Thoracic aorta (tissue), 2 donors: ENCODE data around the gene MYO15B. TPM values are rescaled to one million over a fixed set of nuclear protein-coding genes. Genes with fewer than 3 reads are reported as not detected.

Experiments used
- ATAC-seq: fragments of 150-250 bp; one replicate; pipeline ENCODE4 v1.8.0; 2017; ENCODE audit warnings: low read depth; ENCODE audit not compliant: insufficient number of reproducible peaks, low FRiP score
- DNase-seq: peaks from one replicate; pipeline ENCODE4 v3.0.0-alpha.2; 2020; ENCODE audit warnings: low spot score
- H3K27ac ChIP-seq, 2 donors: fragments of 200-600 bp; sonication (generic); 1 replicate in 1 of 2; 2 replicates in 1 of 2; pipeline ENCODE4 v1.5.1; 2016; ENCODE audit warnings: mild to moderate bottlenecking in 2 of 2, moderate library complexity in 2 of 2
- H3K27me3 ChIP-seq: fragments of 200-600 bp; sonication (generic); replicated peaks from 2 replicates; pipeline ENCODE4 v1.6.0; 2016; ENCODE audit warnings: mild to moderate bottlenecking; ENCODE audit not compliant: insufficient read depth
- H3K36me3 ChIP-seq: fragments of 200-600 bp; sonication (generic); one replicate; pipeline ENCODE4 v1.5.1; 2016
- H3K4me1 ChIP-seq, 2 donors: fragments of 200-600 bp; sonication (generic); 1 replicate in 1 of 2; 2 replicates in 1 of 2; pipeline versions ENCODE4 v1.5.1 to v1.6.0; 2016; ENCODE audit warnings: low read depth in 2 of 2, mild to moderate bottlenecking in 1 of 2; ENCODE audit not compliant: control insufficient read depth in 1 of 2
- H3K4me3 ChIP-seq: fragments of 200-600 bp; sonication (generic); 2 replicates; pipeline ENCODE4 v1.5.1; 2016; ENCODE audit warnings: mild to moderate bottlenecking
- H3K9me3 ChIP-seq: fragments of 200-600 bp; sonication (generic); 2 replicates; pipeline ENCODE4 v1.5.1; 2016
- CTCF ChIP-seq: fragments of 200-600 bp; sonication (generic); IDR thresholded peaks from one replicate; pipeline ENCODE4 v1.5.1; 2019; ENCODE audit warnings: antibody characterized with exemption
- total RNA-seq, 2 donors: library from RNA; depleted of rRNA; stranded (reverse); fragments of >200 nt; gene quantifications; one replicate each; pipeline versions ENCODE4 v1.1.0 to v1.2.3, GENCODE V29; 2016

Gene MYO15B
- total RNA-seq, 2 donors from 2014 or later: 103 to 151 TPM

GRCh38 chr17:75647921-75648320, 60.3 kb downstream of the MYO15B start:
- no peak overlapping the region for H3K4me3 ChIP-seq
- no peaks in the 10 kb centered on the region for H3K4me1 ChIP-seq
- H3K27me3 ChIP-seq: no peaks in the 10 kb centered on the region
- no peak for ATAC-seq
- no peaks in the 10 kb centered on the region for H3K9me3 ChIP-seq
- TF ChIP-seq CTCF: no peak
- H3K27ac ChIP-seq: no peak overlapping the region
- no peak for DNase-seq
- H3K36me3 ChIP-seq: peaks cover 32% of the 10 kb centered on the region

- no peak overlapping the region for H3K27ac ChIP-seq
- no peak for DNase-seq
- no peaks in the 10 kb centered on the region for H3K27me3 ChIP-seq
- H3K36me3 ChIP-seq: peaks cover 32% of the 10 kb centered on the region
- H3K4me1 ChIP-seq: no peaks in the 10 kb centered on the region
- TF ChIP-seq CTCF: no peak
- no peak overlapping the region for H3K4me3 ChIP-seq
- no peaks in the 10 kb centered on the region for H3K9me3 ChIP-seq
- ATAC-seq: no peak
These were observed 62.1 kb downstream of the MYO15B start for GRCh38 chr17:75649687-75650086.

- Histone ChIP-seq H3K36me3 (peaks cover 35% of the 10 kb centered on the region), H3K4me3 (no peak overlapping the region), H3K4me1 (no peaks in the 10 kb centered on the region), H3K27me3 (no peaks in the 10 kb centered on the region), H3K9me3 (no peaks in the 10 kb centered on the region), H3K27ac (no peak overlapping the region)
- no peak for DNase-seq
- no peak for ATAC-seq
- no peak for TF ChIP-seq CTCF
These were observed 63.3 kb downstream of the MYO15B start for GRCh38 chr17:75650874-75651273.

- Histone ChIP-seq H3K9me3 (no peaks in the 10 kb centered on the region), H3K27ac (no peak overlapping the region), H3K27me3 (no peaks in the 10 kb centered on the region), H3K36me3 (peaks cover 36% of the 10 kb centered on the region), H3K4me3 (no peak overlapping the region), H3K4me1 (no peaks in the 10 kb centered on the region)
- no peak for TF ChIP-seq CTCF
- DNase-seq (no peak), ATAC-seq (no peak)
These were observed 64.7 kb downstream of the MYO15B start for GRCh38 chr17:75652341-75652740.

GRCh38 chr17:75652934-75653549, 65.4 kb downstream of the MYO15B start:
- no peaks in the 10 kb centered on the region for H3K4me1 ChIP-seq
- no peak overlapping the region for H3K4me3 ChIP-seq
- DNase-seq (no peak), ATAC-seq (no peak)
- TF ChIP-seq CTCF: peak; percentile 29
- H3K27me3 ChIP-seq: no peaks in the 10 kb centered on the region
- no peaks in the 10 kb centered on the region for H3K9me3 ChIP-seq
- H3K27ac ChIP-seq: no peak overlapping the region
- H3K36me3 ChIP-seq: peaks cover 35% of the 10 kb centered on the region
